SK-N-SH (cell line): ENCODE results near the gene CPED1.

Experiments used
- CTCF ChIP-seq: fragments of 200-600 bp; sonication (generic); IDR thresholded peaks from 2 replicates; pipeline ENCODE4 v1.6.1; 2017; ENCODE audit warnings: antibody characterized with exemption, mild to moderate bottlenecking, moderate library complexity
- EZH2phosphoT487 ChIP-seq: fragments of 200-600 bp; sonication (generic); IDR thresholded peaks from 2 replicates; pipeline ENCODE4 v1.6.1; 2017; ENCODE audit warnings: low read depth, mixed run types, mild to moderate bottlenecking, antibody characterized with exemption, moderate library complexity, borderline replicate concordance
- FOSL2 ChIP-seq: IDR thresholded peaks from 2 replicates; pipeline ENCODE4 v1.4.0; 2012; ENCODE audit warnings: low read depth, mild to moderate bottlenecking, moderate library complexity, borderline replicate concordance
- FOXJ3 ChIP-seq: sonication (generic); formaldehyde crosslinking; IDR thresholded peaks from 2 replicates; pipeline ENCODE4 v1.5.1; 2020; ENCODE audit warnings: mild to moderate bottlenecking, missing genetic modification reagents
- YY1 ChIP-seq: IDR thresholded peaks from 2 replicates; pipeline ENCODE4 v1.4.0; 2012; ENCODE audit warnings: low read depth, mild to moderate bottlenecking
- TF ChIP-seq, protein P1 (sequence below): IDR thresholded peaks from 2 replicates; pipeline ENCODE4 v1.6.1; 2012; ENCODE audit warnings: mild to moderate bottlenecking, low read depth, low read length, moderate library complexity

GRCh38 chr7:121341933-121342332 lies 353.4 kb downstream of the CPED1 start:
- no peak for TF ChIP-seq CTCF
- TF ChIP-seq, protein P1, sequence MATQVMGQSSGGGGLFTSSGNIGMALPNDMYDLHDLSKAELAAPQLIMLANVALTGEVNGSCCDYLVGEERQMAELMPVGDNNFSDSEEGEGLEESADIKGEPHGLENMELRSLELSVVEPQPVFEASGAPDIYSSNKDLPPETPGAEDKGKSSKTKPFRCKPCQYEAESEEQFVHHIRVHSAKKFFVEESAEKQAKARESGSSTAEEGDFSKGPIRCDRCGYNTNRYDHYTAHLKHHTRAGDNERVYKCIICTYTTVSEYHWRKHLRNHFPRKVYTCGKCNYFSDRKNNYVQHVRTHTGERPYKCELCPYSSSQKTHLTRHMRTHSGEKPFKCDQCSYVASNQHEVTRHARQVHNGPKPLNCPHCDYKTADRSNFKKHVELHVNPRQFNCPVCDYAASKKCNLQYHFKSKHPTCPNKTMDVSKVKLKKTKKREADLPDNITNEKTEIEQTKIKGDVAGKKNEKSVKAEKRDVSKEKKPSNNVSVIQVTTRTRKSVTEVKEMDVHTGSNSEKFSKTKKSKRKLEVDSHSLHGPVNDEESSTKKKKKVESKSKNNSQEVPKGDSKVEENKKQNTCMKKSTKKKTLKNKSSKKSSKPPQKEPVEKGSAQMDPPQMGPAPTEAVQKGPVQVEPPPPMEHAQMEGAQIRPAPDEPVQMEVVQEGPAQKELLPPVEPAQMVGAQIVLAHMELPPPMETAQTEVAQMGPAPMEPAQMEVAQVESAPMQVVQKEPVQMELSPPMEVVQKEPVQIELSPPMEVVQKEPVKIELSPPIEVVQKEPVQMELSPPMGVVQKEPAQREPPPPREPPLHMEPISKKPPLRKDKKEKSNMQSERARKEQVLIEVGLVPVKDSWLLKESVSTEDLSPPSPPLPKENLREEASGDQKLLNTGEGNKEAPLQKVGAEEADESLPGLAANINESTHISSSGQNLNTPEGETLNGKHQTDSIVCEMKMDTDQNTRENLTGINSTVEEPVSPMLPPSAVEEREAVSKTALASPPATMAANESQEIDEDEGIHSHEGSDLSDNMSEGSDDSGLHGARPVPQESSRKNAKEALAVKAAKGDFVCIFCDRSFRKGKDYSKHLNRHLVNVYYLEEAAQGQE: no peak
- TF ChIP-seq FOSL2: no peak
- no peak for TF ChIP-seq YY1
- no peak for TF ChIP-seq FOXJ3 (CRISPR knock-in tag)
- no peak for TF ChIP-seq EZH2phosphoT487
